Activated naive CD8-positive, alpha-beta T cell treated with anti-CD3 and anti-CD28 coated beads, Interleukin-2, amount 50 U/mL, for 24 hours (primary cell): ENCODE results near the gene CDC5L.

Experiments
- ATAC-seq: fragments of 150-1000 bp; cut with Tn5 transposase; one replicate; pipeline ENCODE4 v1.10.0; 2021
- DNase-seq: peaks from one replicate; pipeline ENCODE4 v3.0.0; 2021
- H3K27ac Mint-ChIP-seq: one replicate; pipeline ENCODE4 v1.8.0; 2021; ENCODE audit warnings: mild to moderate bottlenecking, mixed read lengths
- H3K27me3 Mint-ChIP-seq: one replicate; pipeline ENCODE4 v1.8.0; 2021; ENCODE audit warnings: mixed read lengths
- H3K36me3 Mint-ChIP-seq: one replicate; pipeline ENCODE4 v1.8.0; 2021; ENCODE audit warnings: low read depth, mixed read lengths
- H3K4me1 Mint-ChIP-seq: one replicate; pipeline ENCODE4 v1.8.0; 2021; ENCODE audit warnings: mixed read lengths
- H3K4me3 Mint-ChIP-seq: one replicate; pipeline ENCODE4 v1.8.0; 2021; ENCODE audit warnings: mild to moderate bottlenecking, moderate library complexity, mixed read lengths
- H3K9me3 Mint-ChIP-seq: one replicate; pipeline ENCODE4 v1.8.0; 2021; ENCODE audit warnings: mixed read lengths

Gene CDC5L

GRCh38 chr6:44475779-44476434 lies 88.4 kb downstream of the CDC5L start:
- peaks cover 2% of the 10 kb centered on the region for H3K4me1 Mint-ChIP-seq
- H3K9me3 Mint-ChIP-seq: no peaks in the 10 kb centered on the region
- peak; percentile 77 for DNase-seq
- no peak overlapping the region for H3K4me3 Mint-ChIP-seq
- no peak overlapping the region for H3K27ac Mint-ChIP-seq
- H3K36me3 Mint-ChIP-seq: no peaks in the 10 kb centered on the region
- H3K27me3 Mint-ChIP-seq: peaks cover under 1% of the 10 kb centered on the region
- peak; percentile 74 for ATAC-seq

GRCh38 chr6:44476849-44477248 lies 89.3 kb downstream of the CDC5L start:
- peaks cover 2% of the 10 kb centered on the region for H3K4me1 Mint-ChIP-seq
- H3K27me3 Mint-ChIP-seq: no peaks in the 10 kb centered on the region
- no peak overlapping the region for H3K27ac Mint-ChIP-seq
- DNase-seq (no peak), ATAC-seq (no peak)
- no peaks in the 10 kb centered on the region for H3K36me3 Mint-ChIP-seq
- H3K4me3 Mint-ChIP-seq: no peak overlapping the region
- H3K9me3 Mint-ChIP-seq: no peaks in the 10 kb centered on the region

DNA sequence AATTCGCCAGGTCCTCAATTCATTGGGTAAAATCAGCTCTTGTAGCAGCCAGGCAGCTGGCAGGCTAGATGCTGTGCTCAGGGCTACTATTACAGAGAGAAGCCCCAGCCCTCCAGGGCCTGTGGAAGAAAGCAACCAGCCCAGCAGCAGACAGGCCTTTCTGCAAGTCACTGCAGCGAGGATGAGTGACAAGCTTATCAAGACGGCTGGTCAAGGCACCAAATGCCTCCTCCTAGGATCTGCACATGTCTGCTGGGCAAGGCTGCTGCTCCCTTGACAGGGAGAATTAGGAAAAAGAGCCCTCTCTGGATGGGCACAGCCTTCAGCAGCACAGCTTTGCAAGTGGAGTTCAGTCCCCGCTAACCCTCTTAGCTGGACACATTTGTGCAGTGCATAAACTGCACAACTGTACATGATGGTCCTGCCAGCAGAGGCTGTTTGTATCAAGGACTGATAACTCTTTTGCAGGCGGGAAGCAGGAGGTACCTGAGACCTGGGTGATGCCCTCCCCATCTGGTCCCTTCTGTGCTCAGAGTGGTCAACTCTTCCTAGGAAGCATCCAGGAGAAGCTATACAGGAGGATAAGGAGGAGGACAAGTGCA lies 89.9 kb downstream of the CDC5L start:
- Mint-ChIP-seq H3K27me3 (no peaks in the 10 kb centered on the region), H3K9me3 (no peaks in the 10 kb centered on the region), H3K36me3 (no peaks in the 10 kb centered on the region), H3K4me1 (peaks cover 2% of the 10 kb centered on the region), H3K4me3 (no peak overlapping the region), H3K27ac (no peak overlapping the region)
- DNase-seq (no peak), ATAC-seq (no peak)

DNA sequence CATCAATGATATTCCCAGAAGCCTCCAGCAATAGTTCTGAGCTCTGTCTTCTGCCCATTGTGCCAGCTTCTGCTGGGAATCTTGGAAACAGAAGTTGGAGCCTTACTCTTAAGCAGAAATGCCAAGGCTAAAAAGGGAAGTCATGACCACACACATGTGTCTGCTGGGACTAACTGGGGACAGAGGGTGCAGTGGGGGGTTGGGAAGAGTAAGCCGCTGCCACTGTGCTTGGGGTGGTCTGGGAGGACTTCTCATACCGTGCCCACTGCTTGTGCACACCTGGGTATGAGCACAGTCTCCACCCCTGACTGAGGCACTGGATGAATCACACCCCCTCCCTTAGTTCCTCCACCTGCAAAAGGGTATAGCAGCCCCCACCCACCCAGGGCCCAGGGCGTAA lies 90.7 kb downstream of the CDC5L start:
- DNase-seq (no peak), ATAC-seq (no peak)
- H3K4me1 Mint-ChIP-seq: peaks cover 2% of the 10 kb centered on the region
- H3K36me3 Mint-ChIP-seq: no peaks in the 10 kb centered on the region
- H3K4me3 Mint-ChIP-seq: no peak overlapping the region
- no peaks in the 10 kb centered on the region for H3K9me3 Mint-ChIP-seq
- no peak overlapping the region for H3K27ac Mint-ChIP-seq
- no peaks in the 10 kb centered on the region for H3K27me3 Mint-ChIP-seq

- Mint-ChIP-seq H3K9me3 (no peaks in the 10 kb centered on the region), H3K27ac (no peak overlapping the region), H3K4me3 (no peak overlapping the region), H3K4me1 (peaks cover 2% of the 10 kb centered on the region), H3K36me3 (no peaks in the 10 kb centered on the region), H3K27me3 (no peaks in the 10 kb centered on the region)
- ATAC-seq: no peak
- no peak for DNase-seq
These were observed 91.2 kb downstream of the CDC5L start for GRCh38 chr6:44478591-44479254.

DNA sequence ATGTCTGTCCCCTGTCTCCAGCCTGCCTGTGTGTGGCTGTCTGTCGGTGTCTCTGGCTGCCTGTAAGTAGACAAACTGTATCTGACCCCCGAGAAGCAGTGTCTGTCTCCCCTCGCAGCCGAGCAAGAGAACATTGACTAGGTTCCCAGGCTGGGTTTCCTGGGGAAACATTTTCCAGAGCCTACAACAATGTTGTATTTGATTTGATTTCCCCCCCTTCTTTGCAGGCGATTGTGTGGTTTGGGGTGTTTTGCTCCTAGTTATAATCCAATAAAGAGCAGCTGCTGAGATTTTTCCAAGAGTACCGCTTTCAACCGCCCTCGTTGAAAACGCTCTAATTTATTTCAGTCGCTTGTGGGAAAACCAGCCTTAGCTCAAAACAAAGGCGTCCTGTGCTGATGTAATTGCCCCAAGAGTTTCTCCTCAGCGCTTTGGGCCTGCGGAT lies 92.6 kb downstream of the CDC5L start:
- no peak overlapping the region for H3K27ac Mint-ChIP-seq
- no peaks in the 10 kb centered on the region for H3K9me3 Mint-ChIP-seq
- peaks cover 2% of the 10 kb centered on the region for H3K27me3 Mint-ChIP-seq
- no peaks in the 10 kb centered on the region for H3K36me3 Mint-ChIP-seq
- DNase-seq (no peak), ATAC-seq (no peak)
- peaks cover 2% of the 10 kb centered on the region for H3K4me1 Mint-ChIP-seq
- H3K4me3 Mint-ChIP-seq: no peak overlapping the region

DNA sequence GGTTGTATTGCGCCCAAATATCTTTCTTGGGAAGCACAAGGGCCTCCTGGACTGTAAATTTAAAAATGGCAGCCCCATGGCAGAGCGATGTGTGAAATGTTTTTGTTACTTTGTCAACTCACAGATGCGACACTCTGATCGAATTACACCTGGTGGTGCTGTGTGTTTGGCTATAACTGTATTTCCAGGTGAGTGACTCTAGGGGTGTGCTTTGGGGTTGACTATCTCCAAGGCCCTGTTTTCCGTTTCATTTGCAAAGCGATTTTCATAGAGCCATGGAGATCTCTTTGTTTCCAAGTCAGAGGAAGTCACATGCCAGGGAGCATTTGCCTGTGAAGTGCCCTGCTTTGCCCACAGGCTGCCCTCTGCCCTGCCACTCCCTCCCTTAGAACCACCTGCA lies 93.5 kb downstream of the CDC5L start:
- DNase-seq (no peak), ATAC-seq (no peak)
- Mint-ChIP-seq H3K4me1 (peaks cover 2% of the 10 kb centered on the region), H3K36me3 (no peaks in the 10 kb centered on the region), H3K27me3 (peaks cover 2% of the 10 kb centered on the region), H3K27ac (no peak overlapping the region), H3K4me3 (no peak overlapping the region), H3K9me3 (no peaks in the 10 kb centered on the region)

- ATAC-seq: no peak
These were observed 94.3 kb downstream of the CDC5L start for GRCh38 chr6:44481760-44482159.

DNA sequence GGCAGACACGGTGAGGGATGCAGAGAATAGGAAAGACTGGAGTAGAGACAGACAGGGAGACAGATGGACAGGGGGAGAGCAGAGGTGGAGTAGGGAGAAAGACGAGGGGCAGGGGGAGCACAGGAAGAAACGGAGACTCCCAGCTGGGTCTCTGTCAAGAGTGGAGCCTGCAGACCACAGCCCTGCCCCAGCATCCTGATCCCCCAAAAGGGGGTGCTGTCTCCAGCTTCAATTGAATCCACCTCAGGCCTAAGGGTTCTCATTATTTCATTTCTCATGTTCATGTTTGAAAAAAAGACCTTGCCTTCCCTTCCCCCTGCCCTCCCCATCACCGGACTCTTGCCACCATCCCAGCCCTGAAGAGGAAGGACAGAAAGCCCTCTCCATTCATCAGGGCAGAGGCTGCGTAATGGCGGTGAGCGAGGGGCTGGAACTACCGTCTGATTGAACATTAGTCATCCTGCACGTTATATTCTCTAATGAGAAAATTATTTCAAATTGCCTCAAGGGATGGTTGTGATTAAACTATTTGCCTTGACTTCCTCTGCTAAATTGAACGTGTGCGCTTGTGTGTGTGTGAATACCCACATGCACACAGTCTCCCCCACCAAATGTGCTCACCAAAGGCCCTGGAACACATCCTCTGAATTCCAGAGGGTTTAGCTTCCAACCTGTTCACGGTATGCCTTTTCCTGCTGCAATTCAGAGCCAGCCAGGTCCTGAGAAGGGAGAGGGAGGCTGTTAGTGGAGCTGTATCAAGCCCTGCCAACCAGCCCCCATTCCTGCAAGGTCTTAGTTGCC lies 98.3 kb downstream of the CDC5L start:
- Mint-ChIP-seq H3K27ac (no peak overlapping the region), H3K27me3 (peaks cover 14% of the 10 kb centered on the region), H3K36me3 (no peaks in the 10 kb centered on the region)

More at GRCh38 chr6:44481760-44482159, 94.3 kb downstream of the CDC5L start:
- peaks cover 2% of the 10 kb centered on the region for H3K27me3 Mint-ChIP-seq
- no peaks in the 10 kb centered on the region for H3K4me1 Mint-ChIP-seq
- H3K27ac Mint-ChIP-seq: no peak overlapping the region
- DNase-seq: no peak
- no peaks in the 10 kb centered on the region for H3K36me3 Mint-ChIP-seq
- H3K4me3 Mint-ChIP-seq: no peak overlapping the region
- no peaks in the 10 kb centered on the region for H3K9me3 Mint-ChIP-seq

DNA sequence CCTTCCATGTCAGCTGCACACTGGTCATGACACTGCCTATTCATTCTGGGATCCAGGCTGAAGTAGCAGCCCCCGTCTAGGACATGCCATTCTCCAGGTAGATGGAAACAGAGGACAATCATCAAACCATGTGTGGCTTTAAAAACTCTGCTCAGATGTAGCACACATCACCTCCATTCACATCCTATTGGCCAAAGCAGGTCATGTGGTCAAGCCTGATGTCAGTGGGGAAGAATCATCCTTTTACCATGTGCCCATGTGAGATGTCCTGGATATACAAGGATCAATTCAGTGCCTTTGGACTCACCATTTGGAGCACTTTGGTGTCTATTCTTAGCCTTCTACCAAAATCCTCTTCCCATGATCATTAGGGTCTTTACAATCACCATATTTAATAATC lies 99.5 kb downstream of the CDC5L start:
- no peak for DNase-seq
- H3K4me3 Mint-ChIP-seq: no peak overlapping the region
- no peak overlapping the region for H3K27ac Mint-ChIP-seq
- H3K36me3 Mint-ChIP-seq: no peaks in the 10 kb centered on the region
- no peak for ATAC-seq
- no peaks in the 10 kb centered on the region for H3K4me1 Mint-ChIP-seq
- H3K9me3 Mint-ChIP-seq: no peaks in the 10 kb centered on the region
- peaks cover 14% of the 10 kb centered on the region for H3K27me3 Mint-ChIP-seq

More for the DNA sequence above, 98.3 kb downstream of the CDC5L start:
- DNase-seq: no peak
- Mint-ChIP-seq H3K4me1 (no peaks in the 10 kb centered on the region), H3K9me3 (no peaks in the 10 kb centered on the region), H3K4me3 (no peak overlapping the region)
- ATAC-seq: no peak

DNA sequence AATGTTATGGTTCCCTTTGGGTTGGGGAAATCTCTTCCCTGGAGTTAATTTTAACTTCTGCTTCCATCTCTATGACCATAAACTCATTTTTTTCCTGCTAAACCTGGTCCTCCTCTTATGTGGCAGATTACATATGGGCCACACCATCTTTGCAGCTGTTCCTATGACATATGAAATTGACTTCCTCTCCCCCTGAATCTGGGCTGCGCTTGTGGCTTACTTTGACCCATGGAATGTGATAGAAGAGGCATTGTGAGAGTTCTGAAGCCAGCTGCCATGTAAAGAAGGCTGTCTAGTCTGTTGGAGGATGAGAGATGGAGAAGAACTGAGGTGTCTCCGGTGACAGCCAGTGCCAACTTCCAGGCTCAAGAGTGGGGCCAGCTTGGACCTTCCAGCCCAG lies 100.1 kb downstream of the CDC5L start:
- H3K4me3 Mint-ChIP-seq: no peak overlapping the region
- no peak for DNase-seq
- peaks cover 14% of the 10 kb centered on the region for H3K27me3 Mint-ChIP-seq
- H3K4me1 Mint-ChIP-seq: no peaks in the 10 kb centered on the region
- no peak overlapping the region for H3K27ac Mint-ChIP-seq
- no peaks in the 10 kb centered on the region for H3K36me3 Mint-ChIP-seq
- ATAC-seq: no peak
- H3K9me3 Mint-ChIP-seq: no peaks in the 10 kb centered on the region

GRCh38 chr6:44489910-44490604 lies 102.6 kb downstream of the CDC5L start:
- H3K27me3 Mint-ChIP-seq: peaks cover 12% of the 10 kb centered on the region
- no peaks in the 10 kb centered on the region for H3K36me3 Mint-ChIP-seq
- H3K9me3 Mint-ChIP-seq: no peaks in the 10 kb centered on the region
- no peak overlapping the region for H3K4me3 Mint-ChIP-seq
- ATAC-seq: no peak
- H3K4me1 Mint-ChIP-seq: no peaks in the 10 kb centered on the region
- no peak for DNase-seq
- no peak overlapping the region for H3K27ac Mint-ChIP-seq

- Mint-ChIP-seq H3K4me1 (no peaks in the 10 kb centered on the region), H3K27ac (no peak overlapping the region), H3K9me3 (no peaks in the 10 kb centered on the region), H3K27me3 (peaks cover 6% of the 10 kb centered on the region), H3K4me3 (no peak overlapping the region), H3K36me3 (no peaks in the 10 kb centered on the region)
- ATAC-seq (peak; percentile 7), DNase-seq (no peak)
These were observed 105.6 kb downstream of the CDC5L start for GRCh38 chr6:44493132-44493531.

- H3K9me3 Mint-ChIP-seq: no peaks in the 10 kb centered on the region
- DNase-seq: no peak
- no peak for ATAC-seq
- H3K27me3 Mint-ChIP-seq: peaks cover 4% of the 10 kb centered on the region
- H3K36me3 Mint-ChIP-seq: no peaks in the 10 kb centered on the region
- H3K27ac Mint-ChIP-seq: no peak overlapping the region
- no peak overlapping the region for H3K4me3 Mint-ChIP-seq
- no peaks in the 10 kb centered on the region for H3K4me1 Mint-ChIP-seq
These were observed 106.1 kb downstream of the CDC5L start for GRCh38 chr6:44493593-44493992.
